Calu3 (cell line): Measurements from ENCODE around the gene CRY1. TPM values are rescaled to one million over a fixed set of nuclear protein-coding genes. Genes with fewer than 3 reads are reported as not detected.

Experiments used
- BruUV-seq: library from RNA; stranded (reverse); fragments of 400-500 nt; replicated peaks from 2 replicates; lab custom pipeline; 2021; lab: Mats Ljungman, UMichigan
- CTCF ChIA-PET: fragments of 300-600 bp; sonication (Branson Sonifier 250); formaldehyde crosslinking; loops from one replicate; lab custom pipeline; 2022; ENCODE audit warnings: antibody characterized with exemption; lab: Charles Lee
- DNase-seq: peaks from one replicate; pipeline ENCODE4 v3.0.0; 2022
- H3K27ac Mint-ChIP-seq: one replicate; pipeline ENCODE4 v1.8.0; 2022; ENCODE audit warnings: mixed read lengths; ENCODE audit not compliant: unreplicated experiment
- H3K27me3 Mint-ChIP-seq: one replicate; pipeline ENCODE4 v1.8.0; 2022; ENCODE audit warnings: mixed read lengths; ENCODE audit not compliant: unreplicated experiment
- H3K36me3 Mint-ChIP-seq: one replicate; pipeline ENCODE4 v1.8.0; 2022; ENCODE audit warnings: mild to moderate bottlenecking, moderate library complexity, mixed read lengths; ENCODE audit not compliant: insufficient read depth, unreplicated experiment
- H3K4me1 Mint-ChIP-seq: one replicate; pipeline ENCODE4 v1.8.0; 2022; ENCODE audit warnings: mild to moderate bottlenecking, low read depth, mixed read lengths; ENCODE audit not compliant: unreplicated experiment
- H3K4me3 Mint-ChIP-seq: one replicate; pipeline ENCODE4 v1.8.0; 2022; ENCODE audit warnings: mild to moderate bottlenecking, low read depth, moderate library complexity, mixed read lengths; ENCODE audit not compliant: unreplicated experiment
- H3K9me3 Mint-ChIP-seq: one replicate; pipeline ENCODE4 v1.8.0; 2022; ENCODE audit warnings: low read depth, mixed read lengths; ENCODE audit not compliant: unreplicated experiment
- CTCF ChIP-seq: fragments of 200-600 bp; IDR thresholded peaks from one replicate; pipeline ENCODE4 v1.8.0; 2022; ENCODE audit warnings: antibody characterized with exemption; ENCODE audit not compliant: unreplicated experiment
- intact Hi-C: fragments of 100-400 bp; cut with micrococcal nuclease; formaldehyde crosslinking; loops from one replicate; pipeline ENCODE4 v1.10.0; 2022; ENCODE audit not compliant: unreplicated experiment
- total RNA-seq: library from RNA; stranded (reverse); gene quantifications from 2 replicates; pipeline ENCODE4 v1.2.3, GENCODE V29; 2022

CRY1 gene
- total RNA-seq, 1 experiment from 2014 or later = 19.7 TPM

- peaks cover 3% of the 10 kb centered on the region for H3K9me3 Mint-ChIP-seq
These were observed 107.9 kb downstream of the CRY1 start for GRCh38 chr12:106985479-106985878.

GRCh38 chr12:106984588-106985137 lies 108.7 kb downstream of the CRY1 start:
- Mint-ChIP-seq H3K36me3 (peaks cover 35% of the 10 kb centered on the region), H3K27ac (no peak overlapping the region), H3K27me3 (no peaks in the 10 kb centered on the region), H3K9me3 (peaks cover 3% of the 10 kb centered on the region), H3K4me3 (no peak overlapping the region), H3K4me1 (peaks cover 8% of the 10 kb centered on the region)
- no peak for DNase-seq
- BruUV-seq = no TSS peak
- intact Hi-C loops = no loop called here
- CTCF ChIA-PET = interaction anchor here (0.7 kb wide), 1 partner anchor 340 kb away, joined by 3 read pairs; no protein-coding TSS in a partner anchor
- TF ChIP-seq CTCF = no peak

More at GRCh38 chr12:106985479-106985878, 107.9 kb downstream of the CRY1 start:
- no peak for DNase-seq
- H3K36me3 Mint-ChIP-seq = peaks cover 35% of the 10 kb centered on the region
- BruUV-seq = no TSS peak
- intact Hi-C loops = no loop called here
- peaks cover 8% of the 10 kb centered on the region for H3K4me1 Mint-ChIP-seq
- TF ChIP-seq CTCF = no peak
- no peaks in the 10 kb centered on the region for H3K27me3 Mint-ChIP-seq
- no peak overlapping the region for H3K27ac Mint-ChIP-seq
- H3K4me3 Mint-ChIP-seq = no peak overlapping the region
- CTCF ChIA-PET = no interaction called here

GRCh38 chr12:106982229-106982628 lies 111.1 kb downstream of the CRY1 start:
- no peak for TF ChIP-seq CTCF
- Mint-ChIP-seq H3K27ac (no peak overlapping the region), H3K4me1 (peaks cover under 1% of the 10 kb centered on the region), H3K9me3 (peaks cover 3% of the 10 kb centered on the region), H3K4me3 (no peak overlapping the region), H3K27me3 (no peaks in the 10 kb centered on the region), H3K36me3 (peaks cover 40% of the 10 kb centered on the region)
- CTCF ChIA-PET = no interaction called here
- BruUV-seq = no TSS peak
- no peak for DNase-seq
- intact Hi-C loops = no loop called here

- Mint-ChIP-seq H3K27ac (no peak overlapping the region), H3K36me3 (peaks cover 35% of the 10 kb centered on the region), H3K4me3 (no peak overlapping the region), H3K9me3 (peaks cover 3% of the 10 kb centered on the region), H3K4me1 (no peaks in the 10 kb centered on the region), H3K27me3 (no peaks in the 10 kb centered on the region)
- intact Hi-C loops = no loop called here
- CTCF ChIA-PET = no interaction called here
- DNase-seq = no peak
- TF ChIP-seq CTCF = no peak
- no TSS peak for BruUV-seq
These were observed 111.6 kb downstream of the CRY1 start for GRCh38 chr12:106981788-106982187.
